Left kidney (tissue), 2 donors: ENCODE data around the gene PRR15. TPM values are rescaled to one million over a fixed set of nuclear protein-coding genes. Genes with fewer than 3 reads are reported as not detected.

ENCODE experiments used
- DNase-seq: peaks from one replicate; pipeline ENCODE4 v3.0.0-alpha.2; 2013
- polyA plus RNA-seq: library from polyadenylated mRNA; unstranded; fragments of 120-200 nt; gene quantifications from one replicate; pipeline ENCODE4 v1.2.1, GENCODE V29; 2013; ENCODE audit not compliant: insufficient read length

The PRR15 gene
- polyA plus RNA-seq, 1 donor = 2.6 TPM

- no peak for DNase-seq
Measured at GRCh38 chr7:29609162-29610037, 45.8 kb downstream of the PRR15 start.

DNA sequence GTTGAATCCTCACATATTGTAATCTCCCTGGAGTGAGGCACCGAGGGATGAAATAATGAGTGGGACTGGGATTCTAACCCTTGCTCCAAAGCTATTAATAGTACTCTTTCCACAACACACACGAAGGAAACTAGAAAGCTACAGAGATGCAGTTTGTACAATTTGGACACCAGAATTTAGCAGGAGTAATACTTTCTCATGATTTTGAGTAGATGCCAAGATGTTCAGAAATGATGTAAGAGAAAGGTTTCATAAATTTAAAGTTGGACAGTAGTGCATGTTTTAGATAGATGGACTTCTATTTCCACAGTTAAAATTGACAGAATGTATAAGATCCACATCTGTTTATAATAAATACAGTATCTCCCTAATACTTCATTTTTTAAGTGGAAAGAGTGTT lies 46.5 kb downstream of the PRR15 start:
- DNase-seq = no peak

GRCh38 chr7:29611941-29612544 lies 48.4 kb downstream of the PRR15 start:
- no peak for DNase-seq

DNA sequence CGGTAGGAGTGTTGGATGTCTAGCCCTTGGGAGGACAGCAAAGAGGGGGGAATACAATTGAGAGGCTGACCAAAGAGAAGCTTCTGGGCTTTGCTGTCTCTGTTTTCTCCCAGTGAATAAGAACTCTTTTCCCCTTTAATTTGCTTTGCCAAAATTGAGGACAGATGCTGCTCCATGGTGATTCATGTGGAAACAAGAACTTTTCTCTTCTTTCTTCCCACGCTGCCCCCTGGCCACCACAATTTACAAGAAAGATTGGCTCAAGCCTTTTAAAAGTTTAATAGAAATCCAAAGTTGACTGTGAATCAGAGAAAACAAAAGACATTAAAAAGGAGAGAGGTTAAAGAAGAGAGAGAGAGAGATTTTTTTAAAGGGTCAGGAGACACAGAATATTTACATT lies 49.0 kb downstream of the PRR15 start:
- no peak for DNase-seq

DNA sequence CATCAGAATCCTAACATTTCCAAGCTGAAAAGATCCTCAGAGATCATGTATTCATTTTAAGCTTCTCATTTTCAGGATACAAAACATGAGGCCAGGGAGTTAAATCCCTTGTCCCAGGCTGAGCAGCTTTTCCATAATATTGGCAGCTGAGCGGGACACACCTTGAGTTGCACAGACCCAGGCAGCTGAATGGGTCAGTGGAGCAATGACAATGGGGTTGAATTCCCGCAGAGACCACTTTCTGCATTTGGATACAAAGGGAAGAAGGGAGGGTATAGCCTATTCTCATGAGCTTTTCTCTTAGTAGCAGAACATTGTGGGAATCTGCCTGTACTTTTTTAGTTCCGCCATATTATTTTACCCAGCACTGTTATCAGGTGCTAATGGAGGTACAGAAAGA lies 49.5 kb downstream of the PRR15 start:
- DNase-seq = no peak

DNA sequence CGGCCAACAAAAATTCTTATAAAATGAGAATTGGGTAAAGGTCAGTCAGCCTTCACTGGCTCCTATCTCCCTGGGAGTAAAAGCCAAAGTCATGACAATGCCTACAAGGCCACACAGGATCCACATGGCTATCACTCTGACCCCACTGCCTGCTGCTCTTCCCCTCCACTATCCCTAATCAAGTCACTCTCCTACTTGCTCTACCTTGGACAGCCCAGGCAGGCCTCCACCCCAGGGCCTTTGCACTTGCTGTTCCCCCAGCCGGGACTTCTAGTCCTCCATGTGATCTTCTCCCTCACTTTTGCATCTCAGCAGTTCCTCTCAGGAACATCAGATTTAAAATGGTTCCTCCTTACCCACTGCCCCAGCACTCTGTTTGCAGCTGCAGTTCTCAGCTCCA lies 50.6 kb downstream of the PRR15 start:
- DNase-seq = no peak

Other genes starting within 250 kb of the PRR15 start
- 5.9 TPM for gene WIPF3, start 242.7 kb downstream of the PRR15 start, polyA plus RNA-seq